ENCODE measurements around the gene ARHGAP27. TPM values are rescaled to one million over a fixed set of nuclear protein-coding genes. Genes with fewer than 3 reads are reported as not detected.

ARHGAP27 gene
- total and polyA plus RNA-seq, 8 donors, result 3.1 to 22.4 (median 7.4) TPM

DNA sequence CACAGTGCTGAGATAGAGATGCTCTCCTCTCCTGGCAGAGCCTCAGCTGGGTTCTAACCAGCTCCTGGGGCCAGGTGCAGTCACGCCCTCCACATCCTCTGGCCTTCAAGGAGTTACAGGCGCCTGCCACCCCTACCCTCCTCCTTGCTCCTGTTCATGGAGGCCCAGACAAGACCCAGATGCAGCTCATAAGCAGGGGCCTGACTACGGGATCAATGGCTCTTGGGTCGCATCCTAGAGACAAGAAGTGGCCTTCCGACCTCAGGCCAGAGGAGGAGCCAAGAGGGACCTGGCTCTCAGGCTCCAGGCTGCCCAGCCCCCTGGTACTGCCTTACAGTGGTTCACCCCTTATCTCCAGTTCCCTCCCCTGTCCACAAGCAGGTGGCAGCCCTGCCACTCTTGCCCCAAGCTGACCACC, 23.0 kb downstream of the ARHGAP27 start:
- FAIRE-seq (no peak), DNase-seq (peak in 1 of 6 donors; percentile 47), ATAC-seq (no peak)
- no peaks in the 10 kb centered on the region for H3K36me3 ChIP-seq
- 79 to 83% methylated on average over 5 of the region's 5 CpGs for WGBS, 2 donors
- H3K27me3 ChIP-seq, result no peaks in the 10 kb centered on the region
- no peaks in the 10 kb centered on the region for H3K9me3 ChIP-seq
- TF ChIP-seq CTCF (IDR thresholded peaks at IDR 0.05), result no peak
- no peaks in the 10 kb centered on the region for H3K4me1 ChIP-seq
- H3K4me3 ChIP-seq, result peak overlapping the region in 2 of 4 donors; percentile 1 to 37
- peak overlapping the region in 1 of 4 donors; percentile 48 for H3K27ac ChIP-seq
- intact Hi-C loops (cut with DNase I), result no loop called here

- Histone ChIP-seq H3K36me3 (no peaks in the 10 kb centered on the region), H3K4me1 (no peaks in the 10 kb centered on the region), H3K4me3 (peak overlapping the region in 1 of 4 donors; percentile 37), H3K9me3 (no peaks in the 10 kb centered on the region), H3K27me3 (no peaks in the 10 kb centered on the region), H3K27ac (no peak overlapping the region)
- no peak for TF ChIP-seq CTCF (IDR thresholded peaks at IDR 0.05)
- FAIRE-seq, result no peak
- intact Hi-C loops (cut with DNase I), result no loop called here
- 68 to 74% methylated on average over 11 of the region's 11 CpGs for WGBS, 2 donors
- ATAC-seq, result no peak
- peak in 1 of 6 donors; percentile 32 for DNase-seq
Observed at GRCh38 chr17:45408611-45409421, 23.9 kb downstream of the ARHGAP27 start.

DNA sequence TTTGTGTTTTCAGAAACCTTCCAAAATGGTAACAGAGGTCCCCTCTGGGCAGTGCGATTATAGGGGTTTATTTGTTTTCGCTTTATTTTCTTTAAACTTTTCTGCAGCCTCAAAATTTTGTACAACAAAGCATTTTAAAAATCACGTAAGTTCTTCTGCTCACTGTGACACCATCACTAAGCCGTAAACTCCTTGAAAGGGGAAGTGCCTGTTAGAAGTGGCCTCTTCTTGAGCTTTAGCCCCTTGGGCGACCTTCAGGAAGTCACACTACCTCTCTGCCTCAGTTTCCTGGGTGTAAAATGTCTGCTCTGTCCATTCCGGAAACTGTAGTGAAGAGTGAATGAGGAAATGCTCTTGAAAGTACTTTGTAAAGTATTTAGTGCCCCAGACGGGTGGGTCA, 26.6 kb downstream of the ARHGAP27 start:
- Histone ChIP-seq H3K36me3 (no peaks in the 10 kb centered on the region), H3K4me3 (peak overlapping the region in 1 of 4 donors; percentile 11), H3K4me1 (no peaks in the 10 kb centered on the region), H3K9me3 (no peaks in the 10 kb centered on the region), H3K27ac (no peak overlapping the region), H3K27me3 (no peaks in the 10 kb centered on the region)
- ATAC-seq (no peak), DNase-seq (no peak), FAIRE-seq (no peak)
- intact Hi-C loops (cut with DNase I), result no loop called here
- no peak for TF ChIP-seq CTCF (IDR thresholded peaks at IDR 0.05)
- WGBS, 2 donors, result 82 to 90% methylated on average over 7 of the region's 7 CpGs

DNA sequence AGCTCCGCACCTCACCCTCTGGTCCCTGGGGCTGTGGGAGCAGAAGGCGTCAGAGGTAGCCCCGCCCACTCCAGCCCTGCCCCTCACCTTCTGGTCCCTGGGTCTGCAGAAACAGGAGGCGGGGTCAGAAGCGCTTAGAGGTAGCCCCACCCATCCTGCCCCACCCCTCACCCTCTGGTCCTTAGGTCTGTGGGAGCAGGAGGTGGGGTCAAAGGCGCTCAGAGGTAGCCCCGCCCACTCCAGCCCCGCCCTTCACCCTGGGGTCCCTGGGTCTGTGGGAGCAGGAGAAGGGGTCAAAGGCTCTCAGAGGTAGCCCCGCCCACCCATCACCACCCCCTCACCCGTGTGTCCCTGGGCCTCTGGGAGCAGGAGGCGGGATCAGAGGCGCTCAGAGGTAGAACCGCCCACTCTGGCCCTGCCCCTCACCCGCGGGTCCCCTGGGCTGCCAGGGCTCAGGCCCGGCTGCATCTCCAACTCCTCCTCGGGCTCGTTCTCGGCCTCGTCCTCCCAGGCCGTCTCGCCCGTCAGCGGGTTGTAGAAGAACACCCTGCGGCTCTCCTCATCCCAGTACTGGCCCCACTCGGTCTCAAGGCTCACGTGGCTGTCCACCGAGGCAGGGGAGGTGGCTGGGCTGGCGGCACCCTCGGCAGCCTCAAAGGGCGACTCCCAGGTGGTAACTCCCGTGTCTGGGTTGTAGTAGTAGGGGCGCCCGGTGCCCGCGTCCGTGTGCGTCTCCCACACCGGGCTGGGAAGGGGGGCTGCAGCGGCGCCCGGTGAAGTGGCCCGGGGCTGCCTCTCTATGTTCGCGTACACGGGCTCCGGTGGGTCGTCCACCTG, 27.2 kb downstream of the ARHGAP27 start:
- Histone ChIP-seq H3K4me1 (no peaks in the 10 kb centered on the region), H3K4me3 (peak overlapping the region in 1 of 4 donors; percentile 11), H3K27ac (no peak overlapping the region), H3K27me3 (no peaks in the 10 kb centered on the region), H3K36me3 (no peaks in the 10 kb centered on the region), H3K9me3 (no peaks in the 10 kb centered on the region)
- TF ChIP-seq CTCF (IDR thresholded peaks at IDR 0.05), result no peak
- WGBS, 2 donors, result 61 to 67% methylated on average over 45 to 48 of the region's 48 CpGs
- intact Hi-C loops (cut with DNase I), result no loop called here
- FAIRE-seq (no peak), ATAC-seq (peak; percentile 37 to 85 (median 59)), DNase-seq (peak in 1 of 6 donors; percentile 62)

All from pancreas (tissue), 10 donors.